GM19324 (cell line): ENCODE results near the gene NCOR2.
A peak's percentile ranks its signal among the peaks of the same experiment; 100 is the strongest.

Source experiments
- ATAC-seq: cut with Tn5 transposase; IDR thresholded peaks from one replicate; pipeline ENCODE4 v1.9.1; 2021; ENCODE audit warnings: mild to moderate bottlenecking, moderate library complexity; ENCODE audit not compliant: unreplicated experiment, low FRiP score

NCOR2 gene

DNA sequence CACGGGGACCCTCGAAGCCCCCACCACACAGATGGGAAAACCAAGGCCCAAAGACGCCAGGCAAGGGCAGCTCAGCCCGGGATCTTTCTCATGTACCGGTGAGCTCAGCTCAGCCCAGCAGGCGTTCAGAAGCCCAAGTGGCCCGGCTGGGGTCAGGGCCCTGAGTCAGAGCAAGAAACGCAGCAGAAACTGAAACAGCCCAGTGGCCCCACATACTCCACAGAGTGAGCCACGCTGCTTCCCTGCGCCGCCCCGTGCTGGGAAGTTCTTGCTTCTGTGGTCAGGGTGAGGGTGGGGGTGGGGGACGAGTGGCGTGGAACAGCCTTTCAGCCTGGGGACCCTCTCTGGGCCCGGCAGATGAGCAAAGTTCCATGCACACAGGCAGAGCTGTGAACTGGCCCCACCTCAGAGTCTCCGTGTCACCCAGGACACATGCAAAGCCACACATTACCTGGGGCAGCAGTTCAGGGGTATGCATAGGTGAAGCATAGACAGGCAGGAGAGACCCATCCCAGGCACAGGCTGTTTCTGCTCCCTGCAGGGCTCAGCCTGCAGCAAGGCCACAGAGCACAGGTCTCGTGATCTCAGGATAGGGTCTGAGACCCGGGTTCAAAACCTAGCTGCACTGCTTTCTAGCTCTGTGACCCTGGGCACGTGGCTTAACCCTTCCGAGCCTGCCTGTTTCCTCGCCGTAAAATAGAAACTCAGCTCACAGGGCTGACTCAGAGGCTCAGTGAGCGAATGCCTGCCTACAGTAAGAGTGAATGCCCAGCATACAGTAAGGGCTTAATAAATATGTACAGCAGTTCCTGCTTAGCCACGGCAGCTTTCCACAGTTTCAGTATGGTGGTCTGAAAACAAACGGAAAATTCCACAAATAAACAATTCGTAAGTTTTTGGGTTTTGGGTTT is 21.6 kb downstream of the NCOR2 start:
- peak; percentile 86 for ATAC-seq

DNA sequence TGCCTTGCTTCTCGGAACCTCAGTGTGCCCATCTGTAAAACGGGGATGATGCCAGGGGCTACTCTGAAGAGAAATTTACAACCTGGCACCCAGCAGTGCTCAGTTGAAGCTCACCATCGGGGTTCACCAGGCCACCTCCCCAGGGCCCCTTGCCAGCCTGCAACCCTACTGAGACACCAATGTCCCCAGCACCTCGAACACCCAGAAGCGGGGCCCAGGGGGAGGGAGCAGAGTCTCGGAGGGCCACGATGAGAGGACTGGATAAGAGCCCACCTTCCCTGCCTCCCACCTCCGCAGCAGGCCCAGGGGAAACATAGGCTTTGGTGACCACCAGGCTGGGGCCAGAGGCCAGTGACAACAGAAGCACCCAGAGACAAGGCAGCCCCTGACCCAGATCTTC is 22.4 kb downstream of the NCOR2 start:
- no peak for ATAC-seq

DNA sequence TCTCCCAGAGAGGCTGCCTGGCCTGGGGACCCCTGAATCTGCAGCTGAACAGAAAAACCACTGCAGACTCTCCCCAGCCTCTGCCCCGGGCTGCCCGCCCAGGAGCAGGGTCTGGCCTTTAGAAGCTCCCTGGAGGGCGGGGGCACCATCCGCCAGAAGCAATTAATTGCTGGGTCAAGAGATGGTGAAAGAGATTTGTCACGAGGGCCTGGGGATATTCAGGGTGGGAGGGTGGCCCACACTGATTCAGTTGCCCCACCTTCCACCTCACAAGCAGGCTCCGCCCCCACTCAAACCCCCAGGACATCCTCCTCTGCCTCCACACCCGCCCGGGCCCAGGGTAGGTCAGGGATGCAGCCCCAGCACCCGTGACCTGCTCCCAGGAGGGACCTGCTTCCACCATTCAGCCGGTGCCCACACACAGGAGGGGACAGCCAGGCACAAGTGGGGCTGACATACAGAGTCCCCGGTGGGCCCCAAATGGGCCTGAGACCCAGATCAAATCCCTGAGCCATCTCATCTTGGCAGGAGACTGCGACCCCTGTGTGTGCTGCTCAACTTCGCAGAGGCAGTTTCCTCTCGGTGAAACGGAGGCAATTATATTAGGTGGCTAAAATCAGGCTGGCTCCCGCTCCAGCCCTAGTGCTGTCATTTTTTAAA is 23.0 kb downstream of the NCOR2 start:
- ATAC-seq: no peak

DNA sequence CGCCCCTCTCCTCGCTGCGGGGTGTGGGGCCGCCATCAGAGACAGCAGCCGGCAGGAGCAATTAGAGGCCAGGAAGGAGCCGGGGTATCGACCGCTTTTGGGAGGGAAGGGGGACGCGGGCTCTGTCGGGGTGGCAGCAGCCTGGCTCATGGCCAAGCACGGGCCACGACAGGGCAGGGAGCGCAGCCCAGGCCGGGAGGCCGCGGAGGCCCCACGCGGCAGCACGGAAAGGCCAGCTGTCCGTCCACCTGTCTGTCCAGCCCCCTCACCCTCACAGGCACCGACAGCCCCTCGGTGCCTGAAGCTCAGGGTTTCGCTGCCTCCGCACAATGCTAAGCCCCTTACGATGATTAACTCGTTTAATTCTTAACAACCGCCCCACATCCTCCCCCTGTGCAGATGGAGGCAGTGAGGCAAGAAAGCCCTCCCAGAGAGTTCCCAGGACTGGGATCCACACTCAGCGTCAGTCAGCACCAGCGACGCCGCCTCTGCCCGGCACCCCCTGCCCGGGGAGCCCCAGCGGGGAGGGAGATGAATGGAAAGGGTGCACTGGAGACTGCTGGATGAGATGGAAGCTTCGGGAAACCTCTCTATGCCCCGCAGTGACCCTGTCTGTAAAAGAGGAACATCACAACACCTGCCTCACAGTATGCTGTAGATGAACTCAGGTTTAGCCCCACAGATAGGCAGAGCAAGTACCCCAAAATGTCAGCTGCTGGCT is 23.7 kb downstream of the NCOR2 start:
- ATAC-seq: no peak

DNA sequence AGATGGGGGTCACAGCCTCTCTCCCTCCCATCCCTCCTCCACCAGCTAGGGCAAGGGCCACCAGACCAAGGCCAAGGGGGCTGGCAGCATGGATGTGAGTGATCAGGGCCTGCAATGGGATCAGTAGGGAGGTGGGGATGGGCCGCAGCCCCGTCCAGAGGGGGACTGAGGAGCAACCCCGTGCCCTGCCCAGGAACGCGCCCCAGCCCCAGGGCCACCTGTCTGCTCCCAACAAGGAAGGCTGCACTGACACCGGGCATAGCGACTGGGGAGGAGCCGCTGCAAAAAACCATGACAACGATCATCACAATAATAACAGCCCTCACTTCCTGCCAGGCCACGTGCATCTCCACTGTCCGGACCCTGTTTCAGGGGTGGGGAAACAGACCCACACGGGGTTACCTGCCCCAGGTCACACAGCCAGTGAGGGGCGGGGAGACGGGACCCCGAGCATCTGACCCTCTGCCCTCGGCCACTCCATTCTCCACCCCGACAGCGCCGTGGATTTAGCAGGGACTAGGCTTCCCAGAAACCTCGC is 24.3 kb downstream of the NCOR2 start:
- no peak for ATAC-seq

DNA sequence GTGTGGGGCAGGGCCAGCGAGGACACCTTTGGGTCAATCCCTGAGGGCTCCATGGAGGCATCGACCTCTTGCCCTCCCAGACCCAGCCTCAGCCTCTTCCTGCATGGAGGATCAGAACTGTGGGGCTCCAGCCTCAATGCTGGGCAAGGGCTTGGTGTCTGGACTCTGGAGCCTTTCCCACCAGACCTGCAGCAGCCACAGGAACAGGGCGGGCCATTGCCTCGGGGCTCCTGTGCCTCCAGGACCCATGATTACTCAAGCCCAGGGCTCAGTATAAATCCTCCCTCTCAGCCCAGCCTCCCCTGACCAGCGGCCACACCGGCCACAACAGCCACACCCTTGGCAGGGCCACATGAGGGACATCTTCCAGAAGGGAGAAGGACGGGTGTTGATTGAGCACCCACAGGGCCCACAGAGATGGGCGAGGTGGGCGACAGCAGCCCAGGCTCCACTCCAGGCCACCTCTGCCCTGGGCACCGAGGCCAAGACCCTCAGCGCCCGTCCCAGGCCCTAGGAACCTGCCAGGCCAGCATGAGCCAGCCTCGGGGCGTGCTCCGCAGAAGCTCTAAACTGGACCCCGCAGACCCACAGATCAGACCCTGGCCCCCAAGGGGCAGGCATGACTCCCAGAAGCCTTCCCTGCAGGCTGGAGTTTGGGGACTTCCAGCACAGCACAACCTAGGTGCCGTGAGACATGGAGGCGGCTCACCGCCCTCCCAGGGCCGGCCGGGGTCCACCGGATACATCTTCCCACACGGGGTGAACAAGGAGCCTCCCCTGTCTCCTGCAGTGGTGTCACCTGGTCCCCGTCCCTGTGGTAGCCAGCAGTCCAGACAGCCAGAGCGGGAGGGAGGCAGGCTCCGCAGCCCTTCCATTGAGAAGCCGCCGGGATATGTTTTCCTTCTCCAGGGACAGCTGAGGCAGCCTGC is 25.1 kb downstream of the NCOR2 start:
- no peak for ATAC-seq

DNA sequence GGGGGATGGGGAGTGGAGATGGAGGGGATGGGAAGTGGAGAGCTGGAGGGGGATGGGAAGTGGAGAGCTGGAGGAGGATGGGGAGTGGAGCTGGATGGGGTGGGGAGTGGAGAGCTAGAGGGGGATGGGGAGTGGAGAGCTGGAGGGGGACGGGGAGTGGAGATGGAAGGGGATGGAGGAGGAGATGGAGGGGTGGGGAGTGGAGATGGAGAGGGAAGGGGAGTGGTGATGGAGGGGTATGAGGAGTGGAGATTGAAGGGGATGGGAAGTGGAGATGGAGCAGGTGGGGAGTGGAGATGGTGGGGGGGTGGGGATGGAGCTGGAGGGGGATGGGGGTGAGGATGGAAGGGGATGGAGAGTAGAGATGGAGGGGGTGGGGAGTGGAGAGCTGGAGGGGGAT is 26.1 kb downstream of the NCOR2 start:
- no peak for ATAC-seq

DNA sequence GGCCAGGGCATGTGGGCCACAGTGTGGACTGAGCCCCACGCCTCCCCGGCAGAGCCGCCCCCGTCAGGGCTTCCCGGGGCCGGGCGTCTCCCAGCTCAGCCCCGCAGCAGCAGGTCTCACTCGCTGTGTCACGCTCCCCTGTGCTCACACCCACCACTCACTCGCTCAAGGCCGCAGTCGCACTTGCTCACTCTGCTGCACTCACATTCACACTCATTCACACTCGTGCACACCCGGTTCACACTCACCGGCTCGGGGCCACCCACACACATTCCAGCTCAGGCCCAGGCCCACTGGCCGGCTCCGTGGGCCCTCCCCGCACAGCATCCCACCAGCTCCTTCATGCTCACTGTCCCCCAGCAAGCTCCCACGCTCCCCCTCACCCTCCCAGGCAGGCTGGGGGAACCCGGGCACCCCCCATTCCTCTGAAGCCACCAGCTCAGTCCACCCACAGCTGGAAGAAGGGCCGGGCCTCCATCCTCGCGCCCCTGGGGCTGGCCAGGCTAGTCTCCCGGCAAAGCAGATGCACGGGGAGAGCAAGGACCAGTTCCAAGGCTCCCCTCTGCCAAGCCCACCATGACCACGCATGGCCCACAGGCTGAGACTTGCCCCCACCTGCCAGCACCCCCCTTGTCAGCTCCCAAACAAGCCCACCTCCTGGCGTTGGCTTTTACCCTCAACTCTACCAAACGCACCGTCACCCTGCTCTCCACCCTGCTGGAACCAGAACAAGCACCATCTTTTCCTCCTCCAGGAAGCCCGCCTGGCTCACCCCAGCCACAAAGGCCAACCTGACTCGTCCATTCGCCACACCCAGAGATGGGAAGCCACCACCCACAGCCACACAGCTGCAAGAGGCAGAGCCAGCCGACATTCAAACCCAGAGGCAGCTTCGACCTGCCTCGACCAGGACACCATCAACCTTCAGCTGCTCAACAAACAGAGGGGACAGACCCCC is 28.0 kb downstream of the NCOR2 start:
- ATAC-seq: no peak

DNA sequence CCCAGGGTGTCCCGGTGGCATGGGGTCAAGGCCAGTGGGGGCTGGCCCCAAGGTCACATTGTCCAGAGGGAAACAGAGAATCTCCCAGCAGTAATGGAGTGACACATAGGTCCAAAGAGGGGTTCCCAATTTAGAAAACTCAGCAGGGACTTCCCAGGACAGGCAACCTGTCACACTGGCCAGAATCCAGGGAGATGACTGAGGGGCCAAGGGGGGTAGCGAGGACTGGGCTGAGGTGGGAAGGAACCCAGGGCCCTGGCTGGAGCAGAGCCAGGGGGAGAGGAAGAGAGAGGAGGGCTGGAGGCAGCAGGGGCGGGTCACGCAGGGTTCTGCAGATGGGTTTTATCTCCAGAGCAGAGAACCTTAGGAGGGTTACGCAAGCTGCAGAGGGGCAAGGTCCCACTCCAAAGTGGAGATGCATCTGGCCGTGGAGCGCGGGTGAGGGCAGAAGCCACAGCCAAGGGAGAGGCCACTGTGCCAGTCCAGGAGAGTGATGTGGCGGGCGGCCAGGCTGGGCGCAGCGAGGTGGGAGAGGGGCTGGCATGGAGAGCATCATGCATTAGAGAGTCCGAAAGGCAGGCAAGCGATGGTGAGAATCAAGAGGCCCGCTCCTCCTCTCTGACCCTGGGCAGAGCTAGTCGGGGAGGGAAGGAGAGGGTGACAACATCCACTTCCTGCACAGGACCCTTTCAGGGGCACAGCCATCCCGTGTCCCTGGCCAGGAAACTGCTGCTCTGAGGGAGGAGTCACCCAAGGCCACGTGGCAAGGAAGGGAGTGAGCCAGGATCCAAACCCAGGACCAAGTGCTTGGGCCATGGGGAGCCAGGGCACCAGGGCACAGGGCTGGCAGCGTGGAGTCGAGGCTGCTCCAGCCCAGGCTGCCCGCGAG is 29.0 kb downstream of the NCOR2 start:
- no peak for ATAC-seq

DNA sequence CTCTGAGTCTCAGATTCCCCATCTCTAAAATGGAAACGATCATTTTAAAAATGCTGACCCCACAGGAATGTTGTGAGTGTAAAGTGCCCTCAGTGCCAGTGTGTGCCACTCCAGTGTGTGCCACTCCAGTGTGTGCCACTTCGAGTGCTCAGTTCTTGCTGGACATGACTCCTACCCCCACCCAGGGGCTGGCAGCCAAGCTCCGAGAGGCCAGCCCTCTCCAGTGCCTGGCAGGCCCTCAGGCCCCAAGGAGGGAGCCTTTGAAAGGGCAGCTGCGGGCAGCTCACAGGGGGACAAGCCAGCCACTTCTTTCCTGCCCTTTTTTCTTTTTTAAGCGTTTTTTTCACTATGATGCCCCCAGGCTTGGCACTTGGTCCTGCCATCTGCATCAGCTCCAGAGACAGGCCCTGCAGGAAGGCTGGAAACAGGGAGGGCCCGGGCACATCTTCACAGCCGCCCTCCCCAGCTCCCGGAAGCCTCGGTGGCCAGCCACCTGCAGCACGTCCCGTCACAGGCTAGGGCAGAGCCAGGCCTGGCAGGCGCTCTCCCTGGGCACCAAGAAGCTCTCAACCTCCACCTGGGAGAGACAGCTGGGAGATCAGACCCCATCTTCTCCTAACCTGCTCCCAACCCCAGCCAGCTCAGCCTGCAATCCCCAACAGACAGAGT is 29.8 kb downstream of the NCOR2 start:
- no peak for ATAC-seq

DNA sequence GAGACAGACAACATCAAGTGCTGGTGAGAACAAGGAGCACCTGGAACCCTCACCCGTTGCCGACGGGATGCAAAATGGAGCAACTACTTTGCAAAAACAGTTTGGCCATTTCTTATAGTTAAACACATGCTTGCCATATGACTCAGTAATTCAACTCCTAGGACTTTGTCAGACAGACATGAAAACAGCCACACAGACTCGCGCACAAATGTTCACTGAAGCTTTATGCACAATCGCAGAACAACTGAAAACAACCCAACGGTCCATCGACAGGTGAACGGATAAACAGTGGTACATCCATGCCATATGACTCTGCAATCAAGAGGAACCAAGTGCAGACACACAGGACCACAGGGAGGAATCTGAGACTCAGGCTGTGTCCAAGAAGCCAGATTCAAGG is 30.8 kb downstream of the NCOR2 start:
- ATAC-seq: no peak

DNA sequence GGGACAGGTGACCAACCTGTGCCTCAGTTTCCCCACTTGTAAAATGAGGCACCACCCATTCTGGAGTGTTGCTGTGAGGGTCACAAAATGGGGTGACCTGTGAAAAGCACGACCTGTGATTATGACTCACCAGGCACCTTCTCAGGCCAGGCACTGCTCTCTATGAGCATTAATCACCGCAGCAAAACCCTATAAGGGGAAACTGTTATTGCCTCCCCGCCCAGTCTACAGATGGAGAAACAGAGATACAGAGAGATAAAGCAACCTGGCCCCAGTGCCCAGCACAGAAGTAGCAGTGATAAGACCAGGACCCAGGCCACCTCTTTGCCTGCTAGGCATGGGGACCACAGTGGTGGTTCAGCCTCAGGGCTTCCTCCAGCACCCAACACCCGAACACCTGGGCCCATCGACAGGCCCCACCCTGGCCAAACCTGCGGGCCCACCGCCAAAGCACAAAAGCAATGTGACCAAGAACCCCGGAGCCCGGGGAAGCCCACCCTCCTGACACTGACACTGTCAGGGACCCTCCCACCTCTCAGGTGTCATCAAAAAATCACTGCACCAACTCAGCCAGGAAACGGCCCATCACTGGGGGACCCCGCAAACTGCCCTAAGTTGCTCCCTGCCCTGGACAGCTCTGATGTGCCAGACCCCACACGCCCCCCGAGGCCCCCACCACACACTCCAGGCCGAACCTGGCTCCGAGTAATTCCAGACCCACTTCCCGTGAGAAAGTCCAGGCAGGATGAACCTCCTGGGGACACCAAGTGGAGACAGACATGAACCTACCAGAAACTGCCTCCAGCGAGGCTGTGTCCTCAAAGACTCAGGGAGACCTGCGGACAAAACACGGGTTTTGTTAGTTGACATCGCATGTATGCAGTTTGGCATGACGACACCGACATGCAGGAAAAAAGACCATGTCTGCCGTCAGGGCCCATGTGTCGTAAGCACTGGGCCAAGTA is 32.4 kb downstream of the NCOR2 start:
- no peak for ATAC-seq

DNA sequence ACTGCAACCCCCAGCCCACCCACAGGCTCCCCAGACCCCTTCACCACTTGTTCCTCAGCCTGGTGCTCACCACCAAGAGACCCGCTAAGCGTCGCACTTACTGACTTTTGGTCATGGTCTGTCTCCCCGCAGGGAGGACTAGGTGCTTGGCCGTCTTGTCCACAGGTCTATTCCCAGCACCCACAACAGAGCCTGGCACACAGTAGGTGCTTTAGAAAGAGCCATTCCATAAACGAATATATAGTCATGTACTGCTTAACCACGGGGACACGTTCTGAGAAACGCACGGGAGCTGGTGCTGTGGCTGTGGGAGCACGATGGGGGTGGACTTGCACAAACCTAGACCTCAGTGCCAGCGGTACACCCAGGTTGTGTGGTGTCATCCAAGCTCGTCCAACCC is 34.0 kb downstream of the NCOR2 start:
- ATAC-seq: no peak

DNA sequence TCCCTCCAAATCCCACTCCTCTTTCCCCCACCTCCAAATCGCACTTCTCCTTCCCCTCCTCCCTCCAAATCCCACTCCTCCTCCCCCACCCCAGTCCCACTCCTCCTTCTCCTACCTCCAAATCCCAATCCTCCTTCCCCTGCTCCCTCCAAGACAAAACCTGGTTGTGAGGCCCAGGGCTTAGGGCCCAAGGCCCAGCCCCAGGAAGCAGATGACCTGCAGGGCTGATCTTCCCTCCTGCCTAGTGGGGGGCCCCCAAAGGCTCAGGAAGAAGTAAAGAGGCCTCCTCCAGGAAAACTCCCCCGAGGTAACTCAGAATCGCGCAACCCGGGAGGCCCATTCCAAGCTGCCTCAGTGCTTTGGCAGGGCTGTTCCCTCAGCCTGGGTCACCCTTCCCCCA is 34.4 kb downstream of the NCOR2 start:
- ATAC-seq: no peak

DNA sequence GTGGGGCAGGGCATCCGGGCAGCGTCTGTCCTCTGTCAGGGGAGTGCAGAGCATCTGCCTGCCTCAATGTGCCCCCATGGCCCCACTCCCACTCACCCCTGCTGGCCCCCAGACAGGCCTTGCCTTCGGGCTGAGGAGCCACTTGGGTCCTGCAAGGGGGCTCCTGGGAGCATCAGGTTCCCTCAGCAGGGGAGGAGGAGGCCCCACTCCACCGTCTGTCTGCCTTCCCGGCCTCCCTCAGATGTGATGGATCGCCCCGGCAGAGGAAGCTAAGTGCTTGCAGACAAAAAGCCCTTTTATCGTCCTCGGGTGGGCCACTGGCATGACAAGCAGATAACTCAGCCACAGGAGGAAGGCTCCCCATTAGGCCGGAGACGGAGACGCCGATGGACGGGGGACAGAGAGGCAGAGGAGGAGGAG is 35.1 kb downstream of the NCOR2 start:
- ATAC-seq: no peak

DNA sequence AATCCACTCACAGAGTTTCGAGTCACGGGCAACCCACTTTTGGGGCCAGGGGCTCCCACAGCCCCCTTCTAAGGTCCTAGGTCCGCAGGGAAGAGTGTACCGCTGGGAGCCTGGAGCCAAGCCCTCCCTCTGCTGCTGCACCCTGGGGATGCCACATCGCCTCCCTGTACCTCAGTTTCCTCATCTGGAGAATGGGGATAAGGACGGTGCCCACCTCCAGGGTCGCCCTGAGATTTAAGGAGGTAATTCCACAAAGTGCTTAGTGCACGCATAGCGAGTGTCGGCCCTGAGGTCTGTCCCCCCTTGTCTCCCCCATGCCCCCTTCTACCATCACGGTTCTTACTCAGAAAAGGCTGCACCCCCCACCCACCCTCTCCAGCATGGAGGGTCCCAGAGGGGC is 35.5 kb downstream of the NCOR2 start:
- no peak for ATAC-seq
